Muscle of leg (tissue), 16 donors: ENCODE measurements around the gene ARHGEF25. TPM values are rescaled to one million over a fixed set of nuclear protein-coding genes. Genes with fewer than 3 reads are reported as not detected.
"Not testable (repeated sequence)": the region's sequence is repeated elsewhere in the genome, so short reads cannot be mapped to it uniquely, and the experiment has no call there.

ENCODE experiments used
- DNase-seq: peaks from one replicate; pipeline ENCODE4 v3.0.0; 2013
- H3K27ac ChIP-seq: one replicate; pipeline ENCODE4 v1.5.1; 2013; ENCODE audit warnings: mild to moderate bottlenecking, low read length, control low read depth
- H3K27me3 ChIP-seq: one replicate; pipeline ENCODE4 v1.6.1; 2013; ENCODE audit warnings: low read length; ENCODE audit not compliant: control insufficient read depth, insufficient read depth
- H3K36me3 ChIP-seq: one replicate; pipeline ENCODE4 v1.6.1; 2013; ENCODE audit warnings: low read length; ENCODE audit not compliant: control insufficient read depth, insufficient read depth
- H3K4me1 ChIP-seq: one replicate; pipeline ENCODE4 v1.6.1; 2013; ENCODE audit warnings: low read length; ENCODE audit not compliant: control insufficient read depth, insufficient read depth
- H3K4me3 ChIP-seq: one replicate; pipeline ENCODE4 v1.5.1; 2013; ENCODE audit warnings: low read length, control low read depth
- H3K9me3 ChIP-seq: replicated peaks from 2 replicates; pipeline ENCODE4 v1.6.1; 2013; ENCODE audit warnings: low read depth, low read length; ENCODE audit not compliant: control insufficient read depth
- WGBS: methylation state at CpG from one replicate; pipeline ENCODE4 v1.1.5; 2013; ENCODE audit warnings: missing lambda C conversion rate; ENCODE audit not compliant: insufficient coverage; 5-methylcytosine and 5-hydroxymethylcytosine counted together
- long read RNA-seq, 11 donors: transcript quantifications; one replicate each; lab custom pipeline, GENCODE V29; 2026
- polyA plus RNA-seq, 8 donors: library from polyadenylated mRNA; unstranded; fragments of 120-200 nt; gene quantifications; one replicate each; pipeline versions ENCODE4 v1.2.1 to v1.2.3, GENCODE V29; 2013; ENCODE audit warnings: inconsistent platforms in 1 of 8, low replicate concordance in 1 of 8; ENCODE audit not compliant: insufficient read length in 8 of 8, insufficient read depth in 1 of 8
- total RNA-seq: library from RNA; stranded (reverse); fragments of 120-200 nt; gene quantifications from one replicate; pipeline ENCODE4 v1.2.4, GENCODE V29; 2013

ARHGEF25 gene
- total RNA-seq (32.3 TPM), polyA plus RNA-seq (10 to 100 TPM; 33.3 to 51.2 (median 40.3) TPM)
- long read RNA-seq, donor 1, partial matches to known transcripts, result 0 of 1 reads
- long read RNA-seq, donor 1, other reads (novel, unspliced or antisense), result 0 of 1 reads
- long read RNA-seq, donor 2, result 0 reads
- long read RNA-seq, donor 3, partial matches to known transcripts, result 0 of 1 reads
- long read RNA-seq, donor 3, other reads (novel, unspliced or antisense), result 0 of 1 reads
- long read RNA-seq, donor 4, partial matches to known transcripts, result 0 of 3 reads
- long read RNA-seq, donor 4, other reads (novel, unspliced or antisense), result 0 of 3 reads
- long read RNA-seq, donor 5, partial matches to known transcripts, result 0 of 4 reads
- long read RNA-seq, donor 5, other reads (novel, unspliced or antisense), result 0 of 4 reads
- long read RNA-seq, donor 6, partial matches to known transcripts, result 0 of 4 reads
- long read RNA-seq, donor 6, other reads (novel, unspliced or antisense), result 0 of 4 reads
- long read RNA-seq, donor 7, partial matches to known transcripts, result 0 of 5 reads
- long read RNA-seq, donor 7, other reads (novel, unspliced or antisense), result 0 of 5 reads
- long read RNA-seq, donor 8, partial matches to known transcripts, result 11 of 13 reads
- long read RNA-seq, donor 8, other reads (novel, unspliced or antisense), result 0 of 13 reads
- long read RNA-seq, donor 9, partial matches to known transcripts, result 0 of 3 reads
- long read RNA-seq, donor 9, other reads (novel, unspliced or antisense), result 0 of 3 reads
- long read RNA-seq, donor 10, partial matches to known transcripts, result 0 of 1 reads
- long read RNA-seq, donor 10, other reads (novel, unspliced or antisense), result 0 of 1 reads
- long read RNA-seq, donor 11, partial matches to known transcripts, result 0 of 2 reads
- long read RNA-seq, donor 11, other reads (novel, unspliced or antisense), result 0 of 2 reads

GRCh38 chr12:57611108-57611826, at the start of gene ARHGEF25:
Gene ARHGEF25 (plus strand): TSS chr12:57611435. CDS start chr12:57611895, 460 bp downstream.
- peaks cover 51% of the 10 kb centered on the region for H3K36me3 ChIP-seq
- 0% methylated on average over 39 of the region's 55 CpGs for WGBS
- H3K27me3 ChIP-seq, result peaks cover 40% of the 10 kb centered on the region
- peak; percentile 97 for DNase-seq
- peak within 1 kb of the TSS; percentile 63 for H3K4me3 ChIP-seq
- peak within 1 kb of the TSS; percentile 87 for H3K27ac ChIP-seq
- H3K9me3 ChIP-seq, result no peaks in the 10 kb centered on the region
- peaks cover 44% of the 10 kb centered on the region for H3K4me1 ChIP-seq

DNA sequence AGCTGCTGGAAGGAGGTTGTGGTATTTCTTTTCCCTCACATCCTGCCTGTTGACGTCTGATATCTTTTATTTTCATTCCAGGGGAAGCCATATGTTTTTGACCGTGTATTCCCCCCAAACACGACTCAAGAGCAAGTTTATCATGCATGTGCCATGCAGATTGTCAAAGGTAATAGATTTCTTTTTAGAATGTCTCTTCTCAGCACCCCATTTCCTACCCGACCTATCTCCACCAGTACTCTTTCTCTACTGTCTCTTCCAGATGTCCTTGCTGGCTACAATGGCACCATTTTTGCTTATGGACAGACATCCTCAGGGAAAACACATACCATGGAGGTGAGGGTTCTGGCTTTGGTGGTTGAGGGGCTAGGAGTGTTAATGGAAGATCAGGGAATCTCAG, 47.9 kb upstream of the ARHGEF25 start:
- H3K27ac ChIP-seq, result no peak overlapping the region
- no peak for DNase-seq
- no peaks in the 10 kb centered on the region for H3K9me3 ChIP-seq
- H3K36me3 ChIP-seq, result no peaks in the 10 kb centered on the region
- WGBS, result no CpG with 5 or more reads among the region's 4 CpGs
- peaks cover 19% of the 10 kb centered on the region for H3K27me3 ChIP-seq
- no peak overlapping the region for H3K4me3 ChIP-seq
- no peaks in the 10 kb centered on the region for H3K4me1 ChIP-seq

- H3K27me3 ChIP-seq, result peaks cover 22% of the 10 kb centered on the region
- no peaks in the 10 kb centered on the region for H3K36me3 ChIP-seq
- no peaks in the 10 kb centered on the region for H3K9me3 ChIP-seq
- H3K27ac ChIP-seq, result no peak overlapping the region
- H3K4me3 ChIP-seq, result no peak overlapping the region
- H3K4me1 ChIP-seq, result no peaks in the 10 kb centered on the region
- 74% methylated on average over 3 of the region's 7 CpGs for WGBS
- no peak for DNase-seq
Observed at GRCh38 chr12:57564178-57564740, 47.0 kb upstream of the ARHGEF25 start.

DNA sequence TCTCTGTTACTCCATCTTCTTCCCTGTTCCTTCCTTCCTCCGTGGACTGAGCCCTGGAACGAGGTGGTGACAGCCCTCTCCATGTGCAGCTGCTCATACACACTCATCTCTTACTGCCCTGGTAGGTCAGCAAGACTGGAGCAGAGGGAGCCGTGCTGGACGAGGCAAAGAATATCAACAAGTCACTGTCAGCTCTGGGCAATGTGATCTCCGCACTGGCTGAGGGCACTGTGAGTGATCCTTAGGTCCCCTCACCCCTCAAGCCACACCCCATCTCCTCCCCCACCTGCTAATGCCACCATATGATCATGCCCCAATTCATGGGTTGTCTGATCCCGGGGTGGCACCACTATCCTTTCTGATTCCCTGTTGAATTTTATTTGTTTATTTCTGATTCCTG, 42.4 kb upstream of the ARHGEF25 start:
- Histone ChIP-seq H3K4me3 (no peak overlapping the region), H3K27ac (no peak overlapping the region), H3K27me3 (peaks cover 10% of the 10 kb centered on the region), H3K9me3 (no peaks in the 10 kb centered on the region), H3K4me1 (no peaks in the 10 kb centered on the region), H3K36me3 (no peaks in the 10 kb centered on the region)
- no peak for DNase-seq
- WGBS, result 66% methylated on average over 5 of the region's 6 CpGs

DNA sequence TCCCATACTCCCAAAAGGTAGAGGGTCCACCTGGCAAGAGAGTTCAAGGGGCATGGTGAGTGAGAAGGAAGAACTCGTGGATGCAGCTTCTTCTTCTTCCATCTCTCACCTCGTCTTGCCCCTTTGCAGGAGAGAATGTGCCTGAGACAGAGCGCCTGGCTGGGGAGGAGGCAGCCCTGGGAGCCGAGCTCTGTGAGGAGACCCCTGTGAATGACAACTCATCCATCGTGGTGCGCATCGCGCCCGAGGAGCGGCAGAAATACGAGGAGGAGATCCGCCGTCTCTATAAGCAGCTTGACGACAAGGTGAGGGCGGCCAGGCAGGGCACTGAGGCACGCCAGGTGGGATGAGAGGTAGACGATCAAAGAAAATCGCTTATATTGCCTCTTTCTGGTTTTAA, 41.4 kb upstream of the ARHGEF25 start:
- no peaks in the 10 kb centered on the region for H3K9me3 ChIP-seq
- H3K27me3 ChIP-seq, result peaks cover 7% of the 10 kb centered on the region
- no peak overlapping the region for H3K4me3 ChIP-seq
- DNase-seq, result no peak
- WGBS, result 86% methylated on average over 16 of the region's 18 CpGs
- H3K36me3 ChIP-seq, result no peaks in the 10 kb centered on the region
- no peaks in the 10 kb centered on the region for H3K4me1 ChIP-seq
- no peak overlapping the region for H3K27ac ChIP-seq

DNA sequence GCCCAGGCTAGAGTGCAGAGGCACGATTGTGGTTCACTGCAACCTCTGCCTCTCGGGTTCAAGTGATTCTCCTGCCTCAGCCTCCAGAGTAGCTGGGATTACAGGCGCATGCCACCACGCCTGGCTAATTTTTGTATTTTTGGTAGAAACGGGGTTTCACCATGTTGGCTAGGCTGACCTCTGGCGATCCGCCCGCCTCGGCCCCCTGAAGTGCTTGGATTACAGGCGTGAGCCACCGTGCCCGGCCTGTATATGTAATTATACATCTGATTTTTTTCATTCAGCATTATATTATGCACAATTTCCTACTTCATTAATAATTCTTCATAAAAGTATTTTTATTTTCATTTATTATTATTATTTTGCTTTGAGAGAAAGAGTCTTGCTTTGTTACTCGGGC, 40.8 kb upstream of the ARHGEF25 start:
- not testable (repeated sequence) for H3K36me3 ChIP-seq, H3K27ac ChIP-seq, H3K27me3 ChIP-seq, H3K9me3 ChIP-seq, DNase-seq, H3K4me3 ChIP-seq, H3K4me1 ChIP-seq
- WGBS, result 93% methylated on average over 3 of the region's 13 CpGs

GRCh38 chr12:57571926-57572762, 39.1 kb upstream of the ARHGEF25 start:
- H3K4me1 ChIP-seq, result no peaks in the 10 kb centered on the region
- DNase-seq, result no peak
- H3K9me3 ChIP-seq, result no peaks in the 10 kb centered on the region
- H3K36me3 ChIP-seq, result no peaks in the 10 kb centered on the region
- no peak overlapping the region for H3K27ac ChIP-seq
- no peak overlapping the region for H3K4me3 ChIP-seq
- peaks cover 8% of the 10 kb centered on the region for H3K27me3 ChIP-seq
- 86% methylated on average over 12 of the region's 12 CpGs for WGBS

- 97% methylated on average over 6 of the region's 10 CpGs for WGBS
- DNase-seq, result no peak
- Histone ChIP-seq H3K27me3 (peaks cover 11% of the 10 kb centered on the region), H3K27ac (no peak overlapping the region), H3K36me3 (no peaks in the 10 kb centered on the region), H3K4me3 (no peak overlapping the region), H3K4me1 (no peaks in the 10 kb centered on the region), H3K9me3 (no peaks in the 10 kb centered on the region)
Observed at GRCh38 chr12:57574795-57575194, 36.4 kb upstream of the ARHGEF25 start.
